Stomach smooth muscle (tissue), 2 donors: ENCODE measurements around the gene APBB2.

Experiments
- H3K27ac ChIP-seq: one replicate; pipeline ENCODE4 v1.7.0; 2013; ENCODE audit warnings: mild to moderate bottlenecking, low read length, inconsistent platforms
- H3K27me3 ChIP-seq, 2 donors: one replicate each; pipeline ENCODE4 v1.7.0; 2013; ENCODE audit warnings: low read length in 2 of 2; ENCODE audit not compliant: insufficient read depth in 2 of 2, control insufficient read depth in 1 of 2
- H3K36me3 ChIP-seq, 2 donors: one replicate each; pipeline ENCODE4 v1.7.0; 2013; ENCODE audit warnings: low read length in 2 of 2; ENCODE audit not compliant: control insufficient read depth in 2 of 2, insufficient read depth in 2 of 2
- H3K4me1 ChIP-seq: one replicate; pipeline ENCODE4 v1.7.0; 2013; ENCODE audit warnings: low read length; ENCODE audit not compliant: control insufficient read depth, insufficient read depth
- H3K4me3 ChIP-seq, 2 donors: one replicate each; pipeline ENCODE4 v1.7.0; 2013; ENCODE audit warnings: low read length in 2 of 2
- H3K9ac ChIP-seq, 2 donors: one replicate each; pipeline ENCODE4 v1.7.0; 2013; ENCODE audit warnings: low read length in 2 of 2, mild to moderate bottlenecking in 1 of 2
- H3K9me3 ChIP-seq, 2 donors: one replicate each; pipeline ENCODE4 v1.7.0; 2013; ENCODE audit warnings: low read length in 2 of 2; ENCODE audit not compliant: control insufficient read depth in 2 of 2
- donor health status: healthy.
- donor health status: Pancreatic carcinoma.

APBB2 gene

GRCh38 chr4:40954088-40954668 is 260.2 kb downstream of the APBB2 start:
- no peaks in the 10 kb centered on the region for H3K36me3 ChIP-seq
- H3K9me3 ChIP-seq = no peaks in the 10 kb centered on the region
- H3K27me3 ChIP-seq = no peaks in the 10 kb centered on the region
- H3K4me3 ChIP-seq = no peak overlapping the region
- no peak overlapping the region for H3K9ac ChIP-seq
- peaks cover 24% of the 10 kb centered on the region for H3K4me1 ChIP-seq
- peak overlapping the region; percentile 46 for H3K27ac ChIP-seq

- H3K36me3 ChIP-seq = no peaks in the 10 kb centered on the region
- peak overlapping the region in 1 of 2 donors; percentile 36 for H3K9ac ChIP-seq
- H3K27me3 ChIP-seq = no peaks in the 10 kb centered on the region
- peak overlapping the region; percentile 46 for H3K27ac ChIP-seq
- H3K4me1 ChIP-seq = peaks cover 24% of the 10 kb centered on the region
- no peaks in the 10 kb centered on the region for H3K9me3 ChIP-seq
- H3K4me3 ChIP-seq = no peak overlapping the region
These were observed 260.9 kb downstream of the APBB2 start for GRCh38 chr4:40953283-40954087.

- Histone ChIP-seq H3K9ac (no peak overlapping the region), H3K27me3 (no peaks in the 10 kb centered on the region), H3K4me1 (peaks cover 27% of the 10 kb centered on the region), H3K4me3 (no peak overlapping the region), H3K36me3 (no peaks in the 10 kb centered on the region), H3K27ac (no peak overlapping the region), H3K9me3 (no peaks in the 10 kb centered on the region)
These were observed 261.7 kb downstream of the APBB2 start for GRCh38 chr4:40952672-40953071.

- Histone ChIP-seq H3K9ac (no peak overlapping the region), H3K4me1 (peaks cover 27% of the 10 kb centered on the region), H3K36me3 (no peaks in the 10 kb centered on the region), H3K9me3 (no peaks in the 10 kb centered on the region), H3K27ac (no peak overlapping the region), H3K27me3 (no peaks in the 10 kb centered on the region), H3K4me3 (no peak overlapping the region)
These were observed 262.1 kb downstream of the APBB2 start for GRCh38 chr4:40952217-40952616.

GRCh38 chr4:40951026-40951425 is 263.3 kb downstream of the APBB2 start:
- Histone ChIP-seq H3K27me3 (no peaks in the 10 kb centered on the region), H3K9me3 (no peaks in the 10 kb centered on the region), H3K27ac (no peak overlapping the region), H3K4me3 (no peak overlapping the region), H3K9ac (no peak overlapping the region), H3K4me1 (peaks cover 17% of the 10 kb centered on the region), H3K36me3 (no peaks in the 10 kb centered on the region)

- Histone ChIP-seq H3K27ac (no peak overlapping the region), H3K36me3 (no peaks in the 10 kb centered on the region), H3K9ac (no peak overlapping the region), H3K27me3 (no peaks in the 10 kb centered on the region), H3K9me3 (no peaks in the 10 kb centered on the region), H3K4me1 (peaks cover 16% of the 10 kb centered on the region), H3K4me3 (no peak overlapping the region)
These were observed 264.8 kb downstream of the APBB2 start for GRCh38 chr4:40949358-40950100.

- no peaks in the 10 kb centered on the region for H3K27me3 ChIP-seq
- H3K9me3 ChIP-seq = no peaks in the 10 kb centered on the region
- peaks cover 4% of the 10 kb centered on the region for H3K4me1 ChIP-seq
- no peak overlapping the region for H3K4me3 ChIP-seq
- H3K9ac ChIP-seq = no peak overlapping the region
- H3K36me3 ChIP-seq = no peaks in the 10 kb centered on the region
- no peak overlapping the region for H3K27ac ChIP-seq
These were observed 266.3 kb downstream of the APBB2 start for GRCh38 chr4:40948014-40948413.

- H3K4me1 ChIP-seq = peaks cover 12% of the 10 kb centered on the region
- no peaks in the 10 kb centered on the region for H3K36me3 ChIP-seq
- H3K4me3 ChIP-seq = no peak overlapping the region
- no peaks in the 10 kb centered on the region for H3K9me3 ChIP-seq
- H3K9ac ChIP-seq = no peak overlapping the region
- H3K27me3 ChIP-seq = no peaks in the 10 kb centered on the region
- no peak overlapping the region for H3K27ac ChIP-seq
These were observed 267.7 kb downstream of the APBB2 start for GRCh38 chr4:40946652-40947051.

GRCh38 chr4:40940756-40941155 is 273.6 kb downstream of the APBB2 start:
- H3K36me3 ChIP-seq = no peaks in the 10 kb centered on the region
- peak overlapping the region; percentile 64 for H3K27ac ChIP-seq
- H3K9ac ChIP-seq = no peak overlapping the region
- H3K9me3 ChIP-seq = no peaks in the 10 kb centered on the region
- peak overlapping the region in 1 of 2 donors; percentile 52 for H3K4me3 ChIP-seq
- peaks cover 35% of the 10 kb centered on the region for H3K4me1 ChIP-seq
- no peaks in the 10 kb centered on the region for H3K27me3 ChIP-seq

- H3K27ac ChIP-seq = peak overlapping the region; percentile 64
- peaks cover 35% of the 10 kb centered on the region for H3K4me1 ChIP-seq
- no peaks in the 10 kb centered on the region for H3K27me3 ChIP-seq
- no peaks in the 10 kb centered on the region for H3K9me3 ChIP-seq
- peak overlapping the region in 1 of 2 donors; percentile 52 for H3K4me3 ChIP-seq
- H3K9ac ChIP-seq = no peak overlapping the region
- H3K36me3 ChIP-seq = no peaks in the 10 kb centered on the region
These were observed 274.0 kb downstream of the APBB2 start for GRCh38 chr4:40940317-40940741.
